Fibroblast of the conjunctiva (primary cell): Measurements from ENCODE around the gene MCU.

Source experiments
- DNase-seq: peaks from one replicate; pipeline ENCODE4 v3.0.0-alpha.2; 2010; ENCODE audit warnings: low read depth

The MCU gene

GRCh38 chr10:72802763-72803505 lies 111.0 kb downstream of the MCU start:
- peak; percentile 30 for DNase-seq

GRCh38 chr10:72808001-72808400 lies 116.1 kb downstream of the MCU start:
- no peak for DNase-seq

GRCh38 chr10:72809006-72809405 lies 117.1 kb downstream of the MCU start:
- no peak for DNase-seq

DNA sequence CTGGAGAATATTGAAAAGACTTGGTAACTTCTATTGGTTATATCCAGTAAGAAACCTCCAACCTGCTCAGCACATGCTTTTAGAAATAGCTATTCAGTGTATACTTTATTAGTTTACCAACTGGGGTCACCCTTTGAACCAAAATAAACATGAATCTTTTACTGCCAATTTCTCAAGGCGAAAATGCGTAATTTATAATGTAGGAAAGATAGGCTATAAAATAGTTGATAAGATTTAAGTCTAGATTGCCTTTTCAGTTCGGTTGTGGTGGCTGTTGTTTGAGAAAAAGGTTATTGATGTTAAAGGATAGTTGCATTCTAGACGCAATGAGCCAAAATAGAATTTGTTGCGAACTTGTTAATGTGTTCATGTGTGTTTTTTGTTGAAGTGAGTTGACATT lies 119.0 kb downstream of the MCU start:
- no peak for DNase-seq

DNA sequence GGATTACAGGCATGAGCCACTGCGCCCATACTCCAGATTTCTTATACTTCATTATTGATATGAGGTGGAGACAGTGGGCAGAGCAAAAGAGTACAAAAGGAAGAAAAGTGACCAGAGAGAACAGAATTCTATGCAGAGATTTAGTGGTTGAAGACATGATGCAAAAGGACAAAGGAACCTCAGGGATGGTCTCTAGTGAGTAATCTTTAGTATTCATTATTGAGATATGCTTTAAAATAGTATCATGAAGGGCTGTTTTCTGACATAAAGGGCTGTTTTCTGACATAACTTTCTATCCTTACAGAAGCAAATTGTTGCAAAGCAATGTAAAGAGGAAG lies 120.4 kb downstream of the MCU start:
- no peak for DNase-seq

- DNase-seq: peak; percentile 48
These were observed 120.9 kb downstream of the MCU start for GRCh38 chr10:72812753-72813430.

DNA sequence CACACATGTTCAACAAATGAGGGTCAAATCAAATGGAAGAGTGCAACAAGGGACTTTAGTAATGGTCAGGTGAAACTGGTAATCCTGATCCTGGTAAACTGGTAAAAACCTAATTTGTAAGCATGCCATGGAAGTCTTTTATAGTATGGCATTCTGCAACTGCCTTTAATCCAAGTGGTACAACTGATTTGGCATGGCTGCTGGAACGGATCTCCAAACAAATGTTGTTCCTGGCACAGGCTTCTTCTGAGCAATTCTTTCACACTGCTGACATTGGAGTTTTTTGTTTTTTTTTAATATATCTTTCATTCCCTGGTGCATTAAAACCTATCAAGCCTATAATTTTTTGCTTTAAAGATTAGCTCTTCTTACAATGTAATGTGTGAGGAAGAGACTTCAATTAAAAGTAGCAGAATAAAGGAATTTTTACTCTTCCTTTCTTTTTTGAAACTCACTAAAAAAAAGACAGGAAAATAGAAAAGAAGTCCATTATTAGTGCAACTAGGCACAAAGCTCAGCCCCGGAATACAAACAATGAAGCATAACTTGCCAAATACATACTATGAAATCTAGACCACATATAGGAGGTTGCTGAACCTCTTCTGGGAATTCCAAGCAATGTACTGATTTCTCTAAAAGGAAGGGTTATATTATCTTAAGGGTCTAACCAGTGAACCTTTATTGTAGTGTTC lies 122.3 kb downstream of the MCU start:
- peak; percentile 18 for DNase-seq

GRCh38 chr10:72816565-72816964 lies 124.6 kb downstream of the MCU start:
- DNase-seq: no peak

- no peak for DNase-seq
These were observed 126.1 kb downstream of the MCU start for GRCh38 chr10:72818076-72818475.

- DNase-seq: no peak
These were observed 127.1 kb downstream of the MCU start for GRCh38 chr10:72819053-72819452.

DNA sequence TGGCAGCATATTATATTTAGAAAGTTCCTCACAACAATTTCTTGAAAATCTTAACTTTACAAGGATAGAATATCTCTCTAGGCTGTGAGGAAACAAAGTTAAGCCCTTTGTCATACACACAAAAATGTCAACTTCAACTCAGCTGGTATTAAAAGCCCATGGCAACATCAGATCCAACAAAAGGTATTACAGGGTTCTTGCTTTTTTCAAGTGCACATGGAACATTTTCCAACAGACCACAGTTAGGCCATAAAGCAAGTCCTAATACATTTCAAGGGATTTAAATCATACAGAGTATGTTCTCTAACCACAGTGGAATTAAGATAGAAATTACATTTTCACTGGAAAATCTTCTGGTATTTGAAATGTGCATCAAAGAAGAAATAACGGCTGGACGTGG lies 129.7 kb downstream of the MCU start:
- no peak for DNase-seq

- DNase-seq: no peak
These were observed 130.5 kb downstream of the MCU start for GRCh38 chr10:72822342-72822986.

DNA sequence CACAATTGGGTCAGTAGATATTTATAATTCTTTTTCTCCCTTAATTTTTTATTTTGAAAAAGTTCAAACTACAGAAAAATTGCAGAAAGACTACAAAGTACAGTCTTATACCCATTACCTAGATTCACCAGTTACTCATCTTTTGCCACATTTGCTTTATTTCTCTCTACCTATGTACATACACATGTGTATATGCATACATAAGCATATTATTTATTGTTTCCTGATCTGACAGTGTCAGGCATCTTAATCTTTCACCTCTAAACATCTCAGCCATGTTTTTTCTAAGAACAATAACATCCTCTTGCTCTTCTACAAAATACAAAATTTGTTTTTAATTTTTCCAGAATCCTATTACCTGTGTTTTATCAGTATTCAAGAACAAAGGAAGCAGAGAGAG lies 133.2 kb downstream of the MCU start:
- DNase-seq: no peak

- DNase-seq: no peak
These were observed 134.4 kb downstream of the MCU start for GRCh38 chr10:72826346-72826745.

GRCh38 chr10:72828294-72828693 lies 136.4 kb downstream of the MCU start:
- DNase-seq: no peak

DNA sequence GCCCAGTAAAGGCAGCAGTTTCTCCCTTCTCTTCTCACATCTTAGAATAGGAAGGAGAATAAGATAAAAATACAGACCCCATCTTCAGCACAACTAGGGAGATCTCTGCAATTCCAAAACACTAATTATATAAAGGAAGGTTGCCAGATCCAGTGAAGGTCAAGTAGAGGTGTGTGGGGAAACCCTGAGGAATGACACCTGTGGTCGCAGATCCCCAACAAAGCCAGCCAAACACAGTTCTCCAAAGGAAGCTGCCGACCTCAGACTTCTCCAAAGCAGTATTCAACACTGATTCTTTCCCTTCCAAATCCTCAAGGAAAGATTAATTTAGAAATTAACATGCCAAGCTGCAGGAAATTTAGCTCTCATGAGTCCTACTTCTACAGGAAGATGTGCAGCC lies 138.7 kb downstream of the MCU start:
- DNase-seq: no peak

DNA sequence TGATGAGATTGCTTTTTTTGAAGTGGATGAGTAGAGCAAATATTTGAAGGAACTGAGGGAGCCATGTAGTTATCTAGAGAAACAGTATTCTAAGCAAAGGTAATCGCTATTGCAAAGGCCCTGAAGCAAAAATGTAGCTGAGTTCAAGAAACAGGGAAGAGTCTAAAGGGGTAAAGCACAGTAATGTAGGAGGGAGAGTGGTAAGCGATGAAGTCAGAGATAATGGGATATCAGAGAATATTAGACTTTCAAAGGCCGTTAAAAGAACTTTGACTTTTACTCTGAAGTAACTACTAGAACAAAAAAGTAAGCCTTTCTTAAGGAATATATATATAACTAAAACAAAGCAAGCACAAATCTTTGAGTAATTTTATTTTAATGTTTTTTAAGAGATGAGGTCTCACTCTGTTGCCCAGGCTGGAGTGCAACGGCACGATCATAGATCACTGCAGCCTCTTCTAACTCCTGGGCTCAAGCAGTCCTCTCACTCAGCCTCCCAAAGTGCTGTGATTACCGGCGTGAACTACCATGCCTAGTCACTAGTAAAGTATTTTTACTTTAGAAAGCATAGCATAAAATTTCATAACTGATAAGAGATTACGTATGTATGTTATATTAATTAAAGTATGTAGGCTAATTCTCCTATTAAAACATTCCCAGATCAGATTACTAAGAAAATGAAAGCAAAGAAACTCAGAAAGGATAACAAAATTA lies 139.9 kb downstream of the MCU start:
- DNase-seq: no peak

DNA sequence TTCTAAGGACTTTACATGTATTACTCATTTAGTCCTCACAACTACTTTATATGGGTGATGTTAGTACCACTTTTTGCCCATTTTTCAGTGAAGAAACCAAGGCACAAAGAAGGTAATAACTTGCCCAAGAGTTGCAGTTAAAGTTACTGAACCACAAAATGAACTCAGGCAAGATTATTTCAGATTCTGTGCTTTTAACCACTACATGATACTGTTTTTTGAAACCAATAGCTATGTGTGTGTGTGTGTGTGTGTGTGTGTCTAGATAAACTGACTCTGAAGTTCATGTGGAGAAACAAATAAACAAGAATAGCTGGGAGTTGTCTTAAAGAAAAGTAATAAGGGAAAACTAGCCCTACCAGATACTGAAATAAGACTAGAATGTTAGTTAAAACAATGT lies 140.8 kb downstream of the MCU start:
- DNase-seq: no peak

DNA sequence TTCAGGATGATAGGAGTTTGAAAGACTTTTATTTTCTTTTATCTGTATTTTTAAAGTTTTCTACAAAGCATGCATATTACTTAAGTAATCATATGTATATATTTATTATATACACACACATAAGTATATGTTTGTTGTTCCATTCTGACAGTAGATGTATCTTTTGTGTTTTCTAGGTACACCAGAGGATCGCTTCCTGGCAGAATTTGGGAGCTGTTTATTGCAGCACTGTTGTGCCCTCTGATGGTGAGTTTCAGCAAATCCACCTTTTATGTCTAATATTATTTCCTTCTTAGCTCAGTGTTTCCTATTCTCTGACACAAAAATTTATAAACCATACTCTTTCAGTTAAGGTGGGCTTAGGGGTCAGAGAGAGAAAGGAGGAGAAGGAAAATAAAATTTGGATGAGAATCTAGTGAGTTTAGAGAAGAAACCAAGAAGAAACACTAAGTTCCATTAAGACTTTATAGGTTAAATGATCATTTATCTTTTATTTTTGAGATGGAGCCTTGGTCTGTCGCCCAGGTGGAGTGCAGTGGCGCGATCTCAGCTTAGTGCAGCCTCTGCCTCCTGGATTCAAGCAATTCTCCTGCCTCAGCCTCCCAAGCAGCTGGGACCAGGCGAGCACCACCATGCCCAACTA lies 142.4 kb downstream of the MCU start:
- peak; percentile 79 for DNase-seq

DNA sequence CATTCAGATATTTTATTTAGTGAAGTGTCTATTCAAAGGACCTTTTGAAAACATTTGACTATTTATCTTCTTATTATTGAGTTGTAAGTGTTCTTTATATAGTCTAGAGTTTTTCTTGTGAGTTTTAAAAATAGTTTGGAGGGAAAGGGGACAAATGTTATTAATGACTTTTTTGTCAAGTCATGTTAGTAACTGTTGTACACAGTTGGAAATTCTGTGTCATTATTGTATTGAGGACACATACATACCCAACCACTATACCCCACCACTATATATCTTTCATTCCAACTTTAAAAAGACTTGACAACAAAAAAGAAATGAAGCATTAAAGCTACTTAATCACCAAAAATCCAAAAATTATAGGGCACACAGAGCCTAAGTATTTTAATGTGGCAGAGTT lies 148.4 kb downstream of the MCU start:
- DNase-seq: no peak

DNA sequence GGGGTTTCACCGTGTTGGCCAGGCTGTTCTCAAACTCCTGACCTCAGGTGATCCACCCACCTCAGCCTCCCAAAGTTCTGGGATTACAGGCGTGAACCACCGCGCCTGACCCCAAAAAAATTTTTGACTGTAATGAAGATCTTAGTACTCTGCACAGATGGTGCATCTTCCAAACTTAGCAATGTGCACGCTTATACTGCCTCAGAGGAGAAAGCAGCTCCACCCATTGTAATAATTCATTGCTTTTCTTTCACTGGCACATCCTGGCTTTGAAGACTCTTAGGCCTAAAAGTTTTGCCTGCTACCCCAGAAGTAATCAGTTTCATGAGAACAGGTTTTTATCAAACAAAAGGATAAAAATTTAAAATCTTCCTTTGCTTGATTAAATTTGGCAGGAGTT lies 149.5 kb downstream of the MCU start:
- no peak for DNase-seq

- DNase-seq: no peak
These were observed 150.2 kb downstream of the MCU start for GRCh38 chr10:72842164-72842563.
